NCI-H2171 (cell line): ENCODE measurements around the gene PCID2.
"Not testable (repeated sequence)": the region's sequence is repeated elsewhere in the genome, so short reads cannot be mapped to it uniquely, and the experiment has no call there.

Source experiments
- DNase-seq: peaks from one replicate; lab custom pipeline; 2025; lab: John Stamatoyannopoulos, UW

PCID2 gene

DNA sequence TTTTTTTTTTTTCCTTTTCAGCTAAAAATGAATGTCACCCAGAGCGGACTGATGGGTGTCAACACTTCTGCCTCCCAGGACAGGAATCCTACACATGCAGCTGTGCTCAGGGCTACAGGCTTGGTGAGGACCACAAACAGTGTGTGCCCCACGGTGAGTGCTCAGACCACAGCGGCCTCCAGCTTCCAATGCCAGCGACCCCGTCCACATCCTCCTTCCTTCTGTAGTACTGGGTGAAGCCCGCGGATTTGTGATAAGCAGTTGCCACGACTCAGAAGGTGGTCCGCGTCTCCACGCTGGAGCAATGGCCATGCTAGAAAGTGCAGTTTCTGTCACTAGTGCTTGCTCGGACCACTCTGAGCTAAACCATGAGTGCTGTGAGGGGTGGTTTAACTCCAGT lies 44.0 kb downstream of the PCID2 start:
- no peak for DNase-seq

DNA sequence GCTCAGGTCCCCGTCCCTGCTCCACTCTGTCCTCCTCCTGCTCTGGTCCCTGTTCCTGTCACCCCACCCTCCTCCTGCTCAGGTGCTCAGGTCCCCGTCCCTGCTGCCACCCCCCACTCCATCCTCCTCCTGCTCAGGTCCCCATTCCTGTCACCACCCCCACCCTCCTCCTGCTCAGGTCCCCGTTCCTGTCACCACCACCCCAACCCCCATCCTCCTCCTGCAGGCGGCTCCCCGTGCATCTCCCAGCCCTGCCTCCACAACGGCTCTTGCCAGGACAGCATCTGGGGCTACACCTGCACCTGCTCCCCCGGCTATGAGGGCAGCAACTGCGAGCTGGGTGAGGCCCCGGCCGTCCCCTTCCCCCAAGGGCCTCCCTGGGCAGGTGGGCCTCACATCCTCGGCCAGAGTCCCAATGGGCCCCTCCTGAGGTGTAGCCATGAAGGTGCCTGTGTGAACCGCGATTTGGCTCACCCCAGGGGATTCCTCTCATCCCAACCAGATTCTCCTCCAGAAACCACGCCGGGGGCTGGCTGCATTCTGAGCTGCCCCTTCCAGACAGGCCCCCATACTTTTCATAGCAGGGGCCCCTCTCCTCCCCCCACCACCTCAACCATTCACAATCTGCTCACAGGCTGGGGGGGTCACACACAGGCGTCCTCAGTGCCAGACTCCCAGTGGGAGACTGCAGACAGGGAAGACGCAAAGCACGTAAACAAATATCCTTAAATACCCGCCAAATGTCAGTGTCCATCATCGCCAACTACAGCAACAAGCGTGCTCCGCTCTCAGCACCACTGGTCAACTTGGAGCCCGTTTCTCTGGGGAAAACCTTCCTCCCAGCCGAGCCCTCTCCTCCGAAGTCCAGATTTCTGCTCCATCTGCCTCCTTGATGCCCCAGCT lies 45.4 kb downstream of the PCID2 start:
- peak; percentile 44 for DNase-seq

DNA sequence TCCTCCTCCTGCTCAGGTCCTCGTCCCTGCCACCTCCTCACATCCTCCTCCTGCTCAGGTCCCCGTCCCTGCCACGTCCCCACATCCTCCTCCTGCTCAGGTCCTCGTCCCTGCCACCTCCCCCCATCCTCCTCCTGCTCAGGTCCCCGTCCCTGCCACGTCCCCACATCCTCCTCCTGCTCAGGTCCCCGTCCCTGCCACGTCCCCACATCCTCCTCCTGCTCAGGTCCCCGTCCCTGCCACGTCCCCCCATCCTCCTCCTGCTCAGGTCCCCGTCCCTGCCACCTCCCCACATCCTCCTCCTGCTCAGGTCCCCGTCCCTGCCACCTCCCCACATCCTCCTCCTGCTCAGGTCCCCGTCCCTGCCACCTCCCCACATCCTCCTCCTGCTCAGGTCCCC lies 46.5 kb downstream of the PCID2 start:
- DNase-seq = not testable (repeated sequence)

- no peak for DNase-seq
Observed at GRCh38 chr13:113161433-113161832, 47.0 kb downstream of the PCID2 start.

- DNase-seq = no peak
Observed at GRCh38 chr13:113160983-113161382, 47.5 kb downstream of the PCID2 start.

DNA sequence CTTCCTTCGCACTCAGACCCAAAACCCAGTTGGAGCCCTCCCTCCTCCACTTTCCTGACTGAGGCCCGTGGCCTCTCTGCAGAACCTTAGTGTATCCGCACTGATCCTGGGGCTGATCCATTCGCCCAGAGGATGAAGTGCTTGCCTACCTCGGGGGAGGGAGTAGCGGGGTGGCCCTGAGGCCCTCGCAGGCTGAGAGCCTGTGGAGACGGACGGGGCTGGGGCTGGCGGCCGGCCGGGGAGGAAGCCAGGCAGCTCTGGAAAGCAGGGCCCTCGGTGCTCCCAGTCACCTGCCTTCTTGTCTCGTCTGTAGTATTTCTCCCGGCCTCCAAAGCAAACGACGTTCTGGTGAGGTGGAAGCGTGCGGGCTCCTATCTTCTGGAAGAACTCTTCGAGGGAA lies 48.8 kb downstream of the PCID2 start:
- no peak for DNase-seq

DNA sequence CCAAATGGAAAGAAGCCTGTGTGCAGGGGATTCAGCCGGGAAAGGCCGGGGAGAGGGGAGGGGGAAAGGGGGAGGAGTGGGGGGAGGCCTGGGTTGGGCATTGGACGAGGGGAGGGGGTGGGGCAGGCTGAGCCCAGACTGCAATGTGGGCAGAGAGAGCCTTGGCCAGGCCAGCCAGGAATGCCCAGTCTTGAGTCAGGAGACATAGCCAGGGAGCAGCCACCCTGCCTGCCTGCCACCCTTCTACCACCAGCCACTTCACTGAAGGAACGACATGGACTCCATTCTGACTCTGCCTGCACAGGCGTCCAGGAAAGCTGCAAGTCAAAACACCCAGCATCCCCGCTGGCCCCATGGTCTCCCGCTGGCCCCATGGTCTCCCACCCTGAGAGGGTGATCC lies 49.5 kb downstream of the PCID2 start:
- no peak for DNase-seq

GRCh38 chr13:113157929-113158747 lies 50.3 kb downstream of the PCID2 start, which contains the start of gene PROZ:
PROZ (plus strand) TSS chr13:113158648; CDS start chr13:113158661, 13 bp downstream.
- no peak for DNase-seq

DNA sequence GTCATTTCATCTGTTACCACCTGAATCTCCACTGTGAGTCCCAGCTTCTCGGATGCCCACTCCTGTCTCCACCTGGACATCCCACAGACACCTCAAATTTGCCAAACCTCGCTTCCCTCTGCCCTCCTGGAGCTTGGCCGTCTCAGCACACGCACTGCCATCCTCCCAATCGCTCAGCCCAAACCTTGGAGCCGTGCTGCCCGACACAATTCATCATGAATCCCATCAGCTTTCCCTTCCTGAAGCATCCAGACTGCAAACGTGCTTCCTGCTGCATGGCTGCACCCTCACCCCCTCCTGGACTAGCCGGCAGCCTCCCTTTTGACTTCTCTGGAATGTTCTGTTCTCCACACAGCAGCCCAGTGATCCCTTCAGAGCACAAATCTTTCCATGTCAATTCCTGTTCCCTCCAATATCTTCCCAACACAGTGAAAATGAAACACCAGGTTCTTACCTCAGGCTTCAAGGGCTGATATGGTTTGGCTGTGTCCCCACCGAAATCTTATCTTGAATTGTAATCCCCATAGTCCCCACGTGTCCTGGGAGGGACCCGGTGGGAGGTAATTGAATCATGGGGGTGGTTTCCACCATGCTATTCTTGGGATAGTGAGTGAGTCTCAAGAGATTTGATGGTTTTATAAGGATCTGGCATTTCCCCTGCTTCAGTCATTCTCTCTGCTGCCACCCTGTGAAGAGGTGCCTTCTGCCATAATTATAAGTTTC lies 51.1 kb downstream of the PCID2 start:
- no peak for DNase-seq

- no peak for DNase-seq
Observed at GRCh38 chr13:113155982-113156655, 52.4 kb downstream of the PCID2 start.

DNA sequence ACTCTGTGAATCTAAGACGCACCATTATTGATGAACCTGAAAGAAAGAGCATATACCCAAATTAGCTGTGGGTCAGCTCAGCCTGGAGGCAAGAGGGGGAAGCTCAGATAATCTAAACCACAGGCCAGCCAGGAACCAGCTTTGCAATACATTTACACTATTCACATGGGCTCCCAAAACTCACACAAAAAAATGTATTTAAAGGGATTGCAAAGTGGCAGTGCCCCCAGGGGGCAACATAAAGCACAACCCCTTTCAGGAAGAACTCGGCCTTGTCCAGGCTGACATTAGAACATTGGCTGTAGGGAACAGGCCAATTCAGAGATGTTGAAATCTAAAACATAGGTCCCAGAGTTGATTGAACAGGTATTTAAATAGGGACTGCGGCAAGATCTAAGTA lies 53.3 kb downstream of the PCID2 start:
- DNase-seq = no peak

GRCh38 chr13:113153810-113154748 lies 54.4 kb downstream of the PCID2 start:
- peak; percentile 66 for DNase-seq

GRCh38 chr13:113152984-113153809 lies 55.3 kb downstream of the PCID2 start:
- DNase-seq = no peak

DNA sequence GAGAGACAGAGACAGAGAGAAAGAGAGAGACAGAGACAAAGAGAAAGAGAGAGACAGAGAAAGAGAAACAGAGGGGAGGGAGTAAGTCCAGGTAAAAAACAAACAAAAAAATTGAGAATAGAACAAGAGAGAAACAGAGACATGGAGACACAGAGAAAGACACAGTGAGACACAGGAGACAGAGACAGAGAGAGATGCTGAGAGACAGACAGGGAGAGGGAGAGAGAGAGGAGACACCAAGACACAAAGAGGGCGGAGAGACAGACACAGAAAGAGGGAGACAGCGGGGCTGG lies 55.8 kb downstream of the PCID2 start:
- DNase-seq = no peak

GRCh38 chr13:113151745-113152690 lies 56.5 kb downstream of the PCID2 start:
- no peak for DNase-seq

DNA sequence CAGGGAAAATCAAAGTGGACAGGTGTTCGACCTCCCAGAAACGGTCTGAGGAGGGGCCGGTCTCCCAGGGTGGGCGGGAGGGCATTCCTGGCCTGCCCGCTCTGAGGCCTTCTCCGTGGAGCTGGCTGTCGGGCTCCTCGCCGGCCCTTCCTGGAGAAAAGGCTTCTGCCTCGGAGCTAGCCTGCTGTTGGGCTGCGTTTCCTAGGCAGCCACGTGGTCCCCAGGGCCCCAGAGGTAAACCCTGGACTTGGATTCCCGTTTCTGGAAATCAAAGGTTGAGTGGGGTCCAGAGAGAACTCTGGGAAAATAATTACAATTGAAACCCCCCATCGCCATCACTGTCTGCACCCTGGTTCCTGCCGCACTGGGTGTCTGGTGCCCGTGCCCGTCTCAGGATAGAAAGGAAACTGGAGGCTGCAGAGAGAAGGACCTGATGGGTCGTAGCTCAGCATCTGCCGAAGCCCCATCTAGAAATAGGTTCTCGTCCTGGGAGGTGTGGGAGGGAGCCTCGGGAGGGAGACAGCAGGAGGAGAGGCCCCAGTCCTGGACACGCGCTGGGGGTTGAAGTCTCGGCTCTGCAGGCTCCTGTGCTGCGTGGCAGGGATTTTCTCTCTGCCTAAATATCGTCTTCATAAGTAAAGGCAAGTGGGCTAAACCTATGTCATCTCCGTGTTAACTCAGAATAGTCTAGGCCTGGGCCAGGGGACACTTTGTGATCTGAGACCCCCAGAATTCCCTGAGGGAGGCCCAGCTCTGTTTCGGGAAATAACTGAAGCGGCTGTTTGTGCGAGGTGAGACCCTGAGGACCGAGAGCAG lies 57.7 kb downstream of the PCID2 start:
- no peak for DNase-seq

GRCh38 chr13:113149711-113150549 lies 58.5 kb downstream of the PCID2 start:
- no peak for DNase-seq
